Erythroblast (primary cell): Measurements from ENCODE around the gene LMBRD2.

Experiments used
- GATA1 ChIP-seq: IDR thresholded peaks from 2 replicates; pipeline ENCODE4 v1.6.1; 2011; ENCODE audit warnings: low read depth, mild to moderate bottlenecking, control low read depth, low read length, moderate library complexity
- POLR2A ChIP-seq: IDR thresholded peaks from 2 replicates; pipeline ENCODE4 v1.6.1; 2011; ENCODE audit warnings: mild to moderate bottlenecking, low read length

- no peak for TF ChIP-seq POLR2A
- no peak for TF ChIP-seq GATA1
Observed at GRCh38 chr5:36057386-36057785, 94.3 kb downstream of the LMBRD2 start.
